UCSD-AML1 (cell line): ENCODE results near the gene CRTC3.
"Not testable (repeated sequence)": the region's sequence is repeated elsewhere in the genome, so short reads cannot be mapped to it uniquely, and the experiment has no call there.

Experiments
- DNase-seq: peaks from one replicate; lab custom pipeline; 2025; ENCODE audit not compliant: unreplicated experiment; lab: John Stamatoyannopoulos, UW

The CRTC3 gene

DNA sequence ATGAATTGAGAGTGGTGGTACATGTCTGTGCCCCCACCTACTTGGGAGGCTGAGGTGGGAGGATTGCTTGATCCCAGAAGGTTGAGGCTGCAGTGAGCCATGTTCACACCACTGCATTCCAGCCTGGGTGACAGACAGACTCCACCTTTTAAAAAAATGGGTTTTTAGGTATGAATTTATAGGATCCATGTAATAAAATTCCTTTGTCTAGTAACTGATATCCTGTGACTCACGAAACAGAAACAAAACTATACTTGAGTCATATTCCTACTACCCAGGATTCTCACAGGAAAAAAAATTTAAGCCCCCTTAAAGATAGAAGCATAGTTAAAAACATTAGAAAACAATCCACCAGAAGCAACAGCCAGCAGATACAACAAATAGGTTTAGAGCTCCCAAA lies 10.0 kb upstream of the CRTC3 start:
- DNase-seq: no peak

DNA sequence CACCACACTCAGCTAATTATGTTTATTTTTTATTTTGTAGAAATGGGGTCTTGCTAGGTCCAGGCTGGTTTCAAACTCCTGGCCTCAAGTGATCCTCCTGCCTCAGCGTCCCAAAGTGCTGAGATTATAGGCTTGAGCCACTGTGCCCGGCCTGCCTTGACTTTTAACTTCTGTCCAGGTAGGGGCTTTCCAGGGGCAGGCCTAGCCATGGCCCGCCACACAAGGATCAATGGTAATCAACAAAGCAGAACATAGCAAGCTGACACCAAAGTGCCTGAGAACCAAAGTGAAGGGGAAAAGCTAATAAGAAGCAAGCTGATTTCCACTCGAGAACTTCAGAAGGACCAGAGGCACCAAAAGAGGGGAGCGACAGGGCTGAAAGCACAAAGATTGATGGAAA lies 9.4 kb upstream of the CRTC3 start:
- no peak for DNase-seq

DNA sequence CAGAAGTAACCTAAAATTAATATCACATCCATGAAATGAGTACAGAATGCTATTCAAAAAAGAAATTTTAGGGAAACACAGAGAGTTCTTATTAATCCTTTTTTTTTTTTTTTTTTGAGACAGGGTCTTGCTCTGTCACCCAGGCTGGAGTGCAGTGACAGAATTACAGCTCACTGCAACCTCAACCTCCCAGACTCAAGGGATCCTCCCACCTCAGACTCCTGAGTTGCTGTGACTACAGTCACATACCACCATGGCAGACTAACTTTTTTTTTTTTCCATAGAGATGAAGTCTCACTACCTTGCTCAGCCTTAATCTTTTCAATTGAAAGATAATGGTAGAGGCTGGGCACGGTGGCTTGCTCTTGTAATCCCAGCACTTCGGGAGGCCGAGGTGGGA lies 6.3 kb upstream of the CRTC3 start:
- no peak for DNase-seq

DNA sequence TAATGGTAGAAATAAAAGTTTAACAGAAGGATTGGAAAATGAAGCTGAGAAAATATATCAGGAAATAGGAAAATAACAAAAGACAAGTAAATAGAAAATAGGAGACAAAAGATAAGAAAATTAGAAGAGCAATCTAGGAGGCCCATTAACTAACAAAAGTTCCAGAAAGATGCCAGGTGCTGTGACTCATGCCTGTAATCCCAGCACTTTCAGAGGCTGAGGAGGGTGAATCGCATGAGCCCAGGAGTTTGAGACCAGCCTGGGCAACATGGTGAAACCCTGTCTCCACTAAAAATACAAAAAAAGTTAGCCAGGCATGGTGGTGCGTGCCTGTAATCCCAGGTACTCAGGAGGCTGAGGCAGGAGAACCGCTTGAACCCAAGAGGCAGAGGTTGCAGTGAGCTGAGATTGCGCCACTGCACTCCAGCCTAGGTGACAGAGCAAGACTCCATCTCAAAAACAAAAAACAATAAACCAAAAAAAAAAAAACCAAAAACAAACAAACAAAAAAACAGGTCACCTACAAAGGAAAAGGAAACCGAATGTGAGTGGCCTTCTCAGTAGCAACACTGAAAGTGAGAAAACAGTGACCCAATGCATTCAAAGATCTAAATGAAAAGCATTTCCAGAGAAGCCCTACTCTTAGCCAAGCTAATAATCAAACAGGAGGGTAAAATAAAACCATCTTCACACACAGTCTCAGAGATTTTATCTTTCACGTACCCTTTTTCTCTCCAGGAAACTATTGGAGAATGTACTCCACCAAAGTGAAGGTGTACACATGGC lies 5.5 kb upstream of the CRTC3 start:
- DNase-seq: not testable (repeated sequence)

DNA sequence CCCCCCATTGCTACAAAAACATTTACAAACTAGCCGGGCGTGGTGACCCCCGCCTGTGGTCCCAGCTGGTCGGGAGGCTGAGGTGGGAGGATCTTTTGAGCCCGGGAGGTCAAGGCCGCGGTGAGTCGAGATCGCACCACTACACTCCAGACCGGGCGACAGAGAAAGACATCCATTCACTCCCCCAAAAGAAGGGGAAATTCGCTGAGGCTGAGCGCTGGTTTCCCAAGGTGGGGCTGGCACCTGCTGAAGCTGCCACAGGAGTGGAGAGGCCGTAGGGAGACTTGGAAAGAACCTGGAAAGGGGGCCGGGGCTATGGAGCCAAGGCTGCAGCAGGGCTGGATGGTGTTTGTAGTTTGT lies 732 bp upstream of the CRTC3 start:
- DNase-seq: no peak

DNA sequence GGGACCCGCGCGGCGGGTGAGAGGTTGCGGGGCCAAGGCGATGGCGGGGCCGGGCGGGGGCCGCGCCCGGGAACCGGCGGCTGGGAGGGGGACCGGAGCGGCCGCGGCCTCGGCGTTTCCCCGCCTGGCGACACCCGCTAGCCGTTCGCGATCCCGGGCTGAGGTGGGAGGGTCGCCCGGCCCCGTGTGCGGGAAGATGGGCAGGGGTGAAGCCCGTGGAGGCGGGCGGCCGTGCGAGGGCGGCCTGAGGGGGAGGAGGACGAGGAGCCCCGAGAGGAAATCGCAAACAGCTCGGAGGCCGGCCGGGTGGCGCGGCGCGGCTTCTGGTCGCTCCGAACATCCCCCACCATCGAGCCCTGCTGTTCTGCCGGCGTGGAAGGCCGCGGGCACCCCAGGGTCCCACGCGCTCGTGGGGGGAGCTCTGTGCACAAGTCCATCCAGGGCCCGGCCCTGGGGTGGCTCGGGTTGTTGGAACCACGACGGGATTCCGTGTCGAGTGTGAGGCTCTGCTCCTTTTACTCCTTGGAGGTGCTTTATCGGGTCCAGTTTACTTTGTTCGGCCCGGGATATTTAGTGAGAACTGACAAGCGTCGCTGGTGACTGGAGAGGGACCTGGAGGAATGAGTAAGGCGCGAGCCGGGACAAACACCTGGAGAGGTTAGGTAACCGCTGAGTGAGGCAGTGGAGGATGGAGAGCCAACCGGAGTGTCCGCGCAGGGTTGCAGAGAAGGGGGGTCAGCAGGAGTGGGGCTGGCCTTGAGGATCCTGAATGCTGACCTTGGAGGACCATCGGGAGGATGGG lies 728 bp downstream of the CRTC3 start:
- peak; percentile 53 for DNase-seq

DNA sequence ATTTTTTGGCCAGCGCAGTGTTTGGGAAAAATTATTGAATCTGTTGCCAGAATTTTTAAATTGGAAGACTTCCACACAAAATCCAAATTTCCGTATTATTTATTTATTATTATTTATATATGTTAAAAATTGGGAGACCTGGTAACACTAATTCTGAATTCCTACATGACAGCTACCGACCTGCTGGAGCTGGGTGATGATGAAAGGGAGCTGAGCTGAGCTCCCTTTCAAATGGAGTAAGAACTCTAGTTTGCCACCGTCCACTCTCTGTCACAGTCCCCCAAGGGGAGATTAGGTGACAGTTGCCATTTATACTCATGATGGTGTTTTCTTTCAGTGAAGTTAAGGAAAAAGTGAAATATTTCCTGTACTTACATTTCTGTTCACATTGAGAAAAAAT lies 1.4 kb downstream of the CRTC3 start:
- no peak for DNase-seq

DNA sequence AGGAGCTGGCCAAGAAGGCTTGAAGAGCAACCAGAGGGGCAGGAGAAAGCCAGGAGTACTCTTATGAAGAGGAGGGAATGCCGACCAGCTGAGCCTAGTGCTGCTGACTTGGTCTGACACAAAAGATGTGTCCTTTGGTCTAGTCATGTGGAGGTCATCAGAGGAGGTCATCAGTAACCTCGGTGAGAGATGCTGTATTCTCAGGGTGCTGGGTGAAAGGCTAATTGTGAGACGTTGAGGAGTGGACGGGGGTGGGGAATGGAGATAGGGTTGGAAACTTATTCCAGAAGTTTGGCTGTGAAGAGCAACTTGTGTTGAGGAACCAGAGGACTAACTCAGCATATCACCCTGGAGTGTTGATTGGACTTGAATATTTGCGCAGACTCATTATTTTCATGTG lies 5.5 kb downstream of the CRTC3 start:
- no peak for DNase-seq

DNA sequence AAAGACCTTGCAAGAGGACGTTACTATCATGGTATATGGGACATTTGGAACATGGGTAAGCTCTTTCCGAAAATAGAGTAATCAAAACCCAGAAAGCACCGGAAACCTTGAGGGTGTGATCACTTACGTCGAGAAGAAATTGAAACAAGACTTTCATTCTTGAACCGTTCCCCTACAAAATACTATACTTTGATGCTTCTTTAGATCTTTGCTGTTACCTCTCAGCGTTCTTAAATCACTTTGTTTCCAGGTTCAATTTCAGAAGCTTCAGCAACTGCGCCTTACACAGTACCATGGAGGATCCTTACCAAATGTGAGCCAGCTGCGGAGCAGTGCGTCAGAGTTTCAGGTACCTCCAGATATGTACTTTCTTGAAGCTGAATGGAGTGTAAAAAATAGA lies 10.1 kb downstream of the CRTC3 start:
- DNase-seq: no peak

DNA sequence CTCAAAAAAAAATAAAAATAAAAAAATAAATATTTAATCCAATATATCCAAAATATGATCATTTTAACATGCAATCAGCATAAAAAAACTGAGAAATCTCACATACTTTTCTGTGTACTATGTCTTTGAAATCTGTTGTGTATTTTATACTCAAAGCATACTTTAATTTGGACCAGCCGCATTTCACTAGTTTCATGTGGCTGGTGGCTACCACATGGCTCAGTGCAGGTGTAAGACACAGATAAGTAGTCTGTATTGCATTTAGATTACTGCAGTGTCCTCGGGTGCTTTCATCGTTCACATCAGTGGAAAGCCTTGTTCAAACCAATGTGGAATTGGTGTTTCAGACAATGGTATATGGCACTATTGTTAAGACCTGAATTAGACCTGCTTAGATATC lies 11.0 kb downstream of the CRTC3 start:
- no peak for DNase-seq

DNA sequence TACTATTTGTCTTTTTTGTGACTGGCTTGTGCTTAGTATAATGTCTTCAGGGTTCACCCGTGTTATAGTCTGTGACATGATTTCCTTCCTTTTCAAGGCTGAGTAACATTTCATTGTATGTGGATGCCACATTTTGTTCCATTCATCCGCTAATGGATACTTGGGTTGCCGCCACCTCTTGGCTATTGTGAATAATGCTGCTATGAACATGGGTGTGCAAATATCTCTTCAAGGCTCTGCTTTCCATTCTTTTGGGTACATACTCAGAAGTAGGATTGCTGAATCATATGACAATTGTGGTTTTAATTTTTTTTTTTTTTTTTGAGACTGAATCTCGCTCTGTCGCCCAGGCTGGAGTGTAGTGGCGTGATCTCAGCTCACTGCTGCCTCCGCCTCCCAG lies 15.4 kb downstream of the CRTC3 start:
- DNase-seq: no peak

DNA sequence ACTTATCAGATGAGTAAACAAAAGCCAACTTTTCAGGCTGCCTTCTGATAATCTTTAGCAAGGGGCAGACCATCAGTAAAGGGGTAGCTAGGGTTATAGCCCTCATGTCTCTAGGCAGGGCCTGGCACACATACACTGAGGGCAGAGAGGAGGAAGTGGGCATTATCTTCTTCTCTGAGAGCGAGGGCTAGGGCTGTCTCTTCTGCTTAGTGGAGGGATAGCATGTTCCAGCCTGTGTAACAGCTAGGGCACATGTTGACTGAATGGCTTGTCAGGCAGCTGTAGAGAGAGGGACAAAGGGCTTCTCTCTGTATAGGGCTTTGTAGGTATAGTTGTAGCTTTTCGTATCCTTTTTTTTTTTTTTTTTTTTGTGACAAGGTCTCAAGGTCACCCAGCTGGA lies 17.8 kb downstream of the CRTC3 start:
- no peak for DNase-seq

DNA sequence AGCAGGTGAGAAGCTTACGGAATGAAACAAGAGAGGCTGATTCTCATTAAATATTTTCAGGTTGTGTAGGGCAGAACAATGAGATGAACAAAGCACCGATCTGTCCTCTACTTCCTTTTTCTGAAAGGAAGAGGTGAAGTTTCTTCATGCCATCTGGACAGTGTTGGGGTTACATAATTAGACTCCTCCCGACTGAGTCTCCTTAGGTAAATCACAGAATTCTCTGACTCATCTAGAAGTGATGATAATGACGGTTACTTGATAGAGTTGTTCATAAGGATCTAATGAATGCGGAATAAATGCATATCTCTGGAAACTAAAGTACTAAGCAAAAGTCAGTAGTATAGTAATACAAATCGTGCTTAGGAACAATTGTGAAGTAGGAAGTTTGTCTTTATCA lies 21.2 kb downstream of the CRTC3 start:
- no peak for DNase-seq

DNA sequence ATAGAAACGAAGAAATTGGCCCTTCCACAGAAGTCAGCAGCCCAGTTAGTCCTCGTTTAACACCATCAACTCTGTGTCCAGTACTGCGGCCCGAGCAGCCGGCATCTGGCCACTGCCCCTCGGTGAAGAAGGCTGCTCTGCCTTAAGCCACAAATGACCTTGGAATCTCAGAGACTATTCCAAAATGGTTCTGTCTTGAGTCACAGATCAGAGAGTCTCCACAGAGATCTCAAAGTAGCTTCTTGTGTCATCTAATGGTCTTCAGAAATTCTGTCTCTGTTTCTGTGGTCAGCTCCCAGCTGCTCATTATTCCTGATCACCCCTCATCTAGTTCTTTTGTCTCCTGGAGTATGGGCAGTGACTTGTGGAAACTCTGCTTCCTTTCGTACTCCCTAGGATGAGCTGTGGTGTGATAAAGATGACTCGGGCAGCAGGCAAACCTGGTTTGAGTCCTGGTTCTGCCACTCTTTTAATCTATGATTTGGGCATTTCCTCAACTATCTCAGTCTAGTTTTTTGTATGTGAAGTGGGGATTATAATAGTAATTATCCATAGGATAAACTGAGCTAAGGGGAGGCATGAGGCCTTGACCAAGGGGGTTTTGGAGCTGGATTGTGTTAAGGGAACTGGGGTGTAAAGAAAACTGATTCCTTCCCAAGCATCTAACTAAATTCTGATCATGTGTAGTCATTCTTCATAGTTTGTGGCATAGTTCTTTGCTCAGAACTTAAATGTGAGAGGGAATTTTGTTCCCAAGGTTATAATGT lies 22.6 kb downstream of the CRTC3 start:
- no peak for DNase-seq

DNA sequence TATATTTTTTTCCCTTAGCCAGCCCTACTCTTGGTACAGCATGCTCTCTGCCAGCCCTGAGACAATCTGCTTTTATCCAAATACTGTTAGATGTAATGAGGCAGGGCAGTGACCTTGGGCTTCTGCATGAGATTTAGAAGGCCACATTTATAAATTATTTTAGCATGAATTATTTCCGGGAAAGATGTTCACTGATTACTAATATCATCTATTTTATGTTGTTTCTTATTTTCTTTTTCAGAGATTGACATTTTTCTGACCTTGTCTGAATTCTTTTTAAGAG lies 23.1 kb downstream of the CRTC3 start:
- DNase-seq: no peak

DNA sequence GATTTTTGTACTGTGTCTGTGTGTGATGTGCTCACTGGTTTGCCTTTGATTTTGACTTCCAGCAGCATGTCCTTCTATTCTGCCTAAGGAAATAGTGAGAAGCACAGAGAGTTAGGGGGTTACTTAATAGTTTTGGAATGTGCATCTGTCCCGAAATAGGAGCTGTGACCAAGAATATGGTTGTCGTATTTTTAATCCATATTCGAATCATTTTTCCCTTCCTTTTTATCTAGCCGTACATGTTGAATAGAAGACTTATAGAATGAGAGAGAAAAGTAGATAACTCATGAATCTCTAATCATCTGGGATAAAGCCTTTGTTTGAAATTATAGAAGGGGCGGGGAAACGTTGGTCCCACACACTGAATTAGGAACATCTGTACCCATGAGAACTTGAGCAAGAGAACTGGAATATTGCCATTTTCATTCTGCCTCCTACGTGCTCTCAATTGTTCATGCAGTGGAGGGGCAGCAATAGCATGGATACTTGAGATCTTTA lies 23.6 kb downstream of the CRTC3 start:
- no peak for DNase-seq

DNA sequence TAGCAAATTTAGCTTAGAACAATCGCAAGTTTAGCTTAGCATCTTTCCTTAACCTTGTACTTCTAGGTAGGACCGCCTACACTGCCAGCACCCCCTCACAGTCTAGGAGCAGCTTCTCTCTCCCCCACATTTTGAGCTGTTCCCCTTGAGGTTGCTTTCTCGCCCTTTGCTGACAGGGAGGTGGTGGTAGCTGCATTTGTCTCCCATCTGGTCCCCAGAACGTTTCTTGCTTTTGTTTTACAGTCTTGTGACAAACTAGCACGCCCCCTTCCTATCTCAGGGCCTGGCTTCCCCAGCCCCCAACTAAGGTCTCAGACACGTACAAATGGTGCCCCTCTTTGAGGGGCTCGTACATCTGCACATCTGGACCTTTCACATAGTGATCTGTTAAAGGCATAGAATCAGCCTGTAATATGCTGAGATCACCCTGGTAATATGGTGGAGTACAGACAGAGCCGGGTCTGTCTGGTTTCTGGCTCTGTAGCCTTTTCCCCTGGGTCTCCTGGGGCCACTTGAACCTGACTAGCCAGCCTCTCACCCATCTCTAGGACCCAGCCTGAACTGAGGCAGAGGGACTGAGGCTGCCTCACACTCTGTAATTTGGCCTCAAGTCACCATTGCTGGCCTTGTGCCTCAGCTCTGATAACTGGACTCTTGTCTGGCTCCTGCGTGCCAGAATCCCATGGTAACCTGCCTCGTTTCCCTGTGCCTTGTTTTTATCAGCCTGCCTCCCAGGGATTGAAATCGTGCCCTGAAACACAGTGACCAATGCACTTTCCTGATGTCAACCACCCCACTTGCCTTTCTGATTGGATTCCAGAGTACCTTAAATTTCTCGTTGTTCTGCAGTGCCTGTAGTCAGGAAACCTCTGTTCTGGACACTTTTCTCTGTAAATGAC lies 27.7 kb downstream of the CRTC3 start:
- DNase-seq: no peak

DNA sequence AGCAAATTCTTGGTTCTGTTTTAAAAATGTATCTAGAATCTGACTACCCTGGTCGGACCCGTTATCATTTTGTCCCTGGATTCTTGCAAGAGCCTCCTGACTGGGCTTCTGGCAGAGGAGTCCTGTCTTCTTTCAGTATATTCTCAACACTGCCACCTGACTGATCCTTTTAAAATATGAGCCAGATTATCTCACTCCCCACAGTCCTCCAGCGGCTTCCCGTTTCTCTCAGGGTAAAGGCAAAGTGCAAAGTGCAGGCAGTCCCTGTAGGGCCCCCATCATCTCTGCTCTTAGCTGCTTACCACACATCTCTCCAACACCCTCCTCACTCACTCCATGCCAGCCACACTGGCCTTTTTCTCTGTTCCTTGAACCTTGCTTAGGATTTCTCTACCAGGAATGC lies 28.4 kb downstream of the CRTC3 start:
- DNase-seq: peak; percentile 24

DNA sequence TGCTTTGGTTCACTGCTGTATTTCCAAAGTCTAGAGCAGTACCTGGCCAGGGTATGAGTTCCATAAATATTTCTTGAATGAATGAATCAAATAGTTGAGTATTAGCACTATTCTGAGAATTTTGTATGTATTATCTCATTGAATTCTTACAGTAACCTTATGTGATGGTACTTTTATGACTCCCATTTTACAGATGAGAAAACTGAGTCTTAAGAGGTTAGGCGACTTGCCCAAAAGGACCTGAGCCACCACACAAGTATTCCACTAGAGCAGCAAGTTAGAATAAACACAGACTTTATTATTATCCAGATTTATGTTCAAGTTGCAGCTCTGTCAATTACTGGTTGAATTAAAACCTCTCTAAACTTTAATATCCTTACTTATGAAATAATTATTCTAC lies 29.4 kb downstream of the CRTC3 start:
- no peak for DNase-seq

DNA sequence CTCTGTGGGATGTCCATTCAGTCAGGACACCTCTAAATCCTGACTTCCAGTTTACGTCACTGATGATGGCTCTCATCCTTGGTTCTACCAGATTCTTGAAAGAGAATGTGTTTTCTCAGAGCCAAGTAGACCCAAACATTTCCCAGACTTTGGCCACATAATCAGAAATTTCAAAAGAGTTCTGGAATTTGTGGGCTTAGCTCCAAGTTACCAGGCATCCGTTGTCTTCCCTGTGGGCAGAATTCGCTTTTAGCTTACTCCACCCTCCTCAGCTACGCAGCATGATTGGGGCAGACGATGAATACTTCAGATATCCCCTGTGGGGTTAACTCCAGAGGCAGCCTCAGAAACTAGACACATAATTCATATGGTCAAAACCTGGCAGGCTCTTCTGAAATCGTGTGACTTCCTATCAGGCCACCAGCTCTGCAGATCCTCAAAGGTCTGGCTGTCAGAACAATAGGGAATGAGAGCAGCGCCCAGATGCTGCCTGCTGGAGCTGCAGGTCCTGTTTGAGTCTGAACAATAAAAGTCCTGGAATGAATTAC lies 30.6 kb downstream of the CRTC3 start:
- no peak for DNase-seq
